Ishikawa (cell line): ENCODE results near the gene HOXC10.

Experiments
- CEBPB ChIP-seq: IDR thresholded peaks from 2 replicates; pipeline ENCODE4 v1.6.1; 2012
- RAD21 ChIP-seq: IDR thresholded peaks from 2 replicates; pipeline ENCODE4 v1.6.1; 2012; ENCODE audit warnings: low read depth
- YY1 ChIP-seq: IDR thresholded peaks from 2 replicates; pipeline ENCODE4 v1.6.1; 2012; ENCODE audit warnings: low read depth

DNA sequence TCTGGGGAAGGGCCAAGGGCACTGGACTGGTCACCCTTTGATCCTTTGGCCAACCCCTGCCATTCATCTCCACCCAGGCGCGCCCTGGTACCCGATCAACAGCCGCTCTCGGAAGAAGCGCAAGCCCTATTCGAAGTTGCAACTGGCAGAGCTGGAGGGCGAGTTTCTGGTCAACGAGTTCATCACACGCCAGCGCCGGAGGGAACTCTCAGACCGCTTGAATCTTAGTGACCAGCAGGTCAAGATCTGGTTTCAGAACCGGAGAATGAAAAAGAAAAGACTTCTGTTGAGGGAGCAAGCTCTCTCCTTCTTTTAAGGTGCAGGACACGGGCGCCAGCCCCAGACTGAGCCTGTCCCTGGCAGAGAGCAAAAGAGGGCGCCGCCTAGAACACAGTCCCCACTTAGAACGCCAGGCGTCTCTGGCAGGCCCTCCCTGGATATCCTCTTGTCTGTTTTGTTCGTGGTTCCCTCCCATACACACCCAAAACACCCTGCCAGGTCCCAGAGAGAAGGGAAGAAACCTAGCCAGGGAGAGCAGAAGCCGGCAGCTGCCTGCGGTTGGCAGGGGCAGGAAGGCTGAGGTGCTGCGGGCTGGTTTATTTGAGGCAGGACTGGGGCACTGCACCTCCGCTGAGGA is 28.6 kb upstream of the HOXC10 start:
- TF ChIP-seq RAD21 (no peak), CEBPB (no peak), YY1 (no peak)
